Measurements from ENCODE around the gene POLL. TPM values are rescaled to one million over a fixed set of nuclear protein-coding genes. Genes with fewer than 3 reads are reported as not detected.

The POLL gene
- total and polyA plus RNA-seq, 10 of the 15 experiments (the other 5 are each of a cell fraction or from before 2014, with no cell fraction given): 1.5 to 25.4 (median 13.8) TPM

- TF ChIP-seq ZBTB4 (CRISPR knock-in tag; IDR thresholded peaks at IDR 0.05) (no peak), IRF4 (IDR thresholded peaks at IDR 0.05; ENCODE audit: low read depth, low read length) (no peak), NR2C2 (IDR thresholded peaks at IDR 0.05; ENCODE audit: borderline replicate concordance, control insufficient read depth, insufficient read length, low read depth) (peak; percentile 96), EGR1 (IDR thresholded peaks at IDR 0.05; ENCODE audit: borderline replicate concordance in 1 of 2, low read depth in 2 of 2, low read length in 2 of 2) (peak; percentile 24 to 68; a peak in 2 of 3 replicates), ATF7 (IDR thresholded peaks at IDR 0.05; ENCODE audit: low read depth) (peak; percentile 57; the same call in 1 of the 2 replicates), NBN (IDR thresholded peaks at IDR 0.05) (peak; percentile 64; the same call in 1 of the 2 replicates), MXI1 (IDR thresholded peaks at IDR 0.05; ENCODE audit: low read depth, low read length) (peak; percentile 98), RELA (IDR thresholded peaks at IDR 0.05; ENCODE audit: borderline replicate concordance, partially characterized antibody) (no peak), CHD1 (IDR thresholded peaks at IDR 0.05; ENCODE audit: low read depth, low read length) (0 out of 2 replicates have a peak, but pooled peaks have one; percentile 42), NFYB (IDR thresholded peaks at IDR 0.05; ENCODE audit: insufficient read depth, low read depth, low read length) (no peak), ZNF274 (IDR thresholded peaks at IDR 0.05; ENCODE audit: insufficient read depth, insufficient read length) (no peak), TCF7 (IDR thresholded peaks at IDR 0.05; ENCODE audit: borderline replicate concordance) (no peak), RELB (IDR thresholded peaks at IDR 0.05; ENCODE audit: low read depth) (peak; percentile 59; the same call in 1 of the 2 replicates), WRNIP1 (IDR thresholded peaks at IDR 0.05; ENCODE audit: borderline replicate concordance, low read depth, low read length) (0 out of 2 replicates have a peak, but pooled peaks have one; percentile 49), SIX5 (IDR thresholded peaks at IDR 0.05; ENCODE audit: low read depth, low read length, severe bottlenecking) (peak; percentile 62), EP300 (IDR thresholded peaks at IDR 0.05; ENCODE audit: borderline replicate concordance in 1 of 2, control insufficient read depth in 1 of 2, low read depth in 2 of 2, low read length in 2 of 2) (0 out of 4 replicates have a peak, but pooled peaks of 1 of the 2 experiments have one; percentile 12), BCL11A (IDR thresholded peaks at IDR 0.05; ENCODE audit: low read depth, low read length) (no peak), PAX5 (IDR thresholded peaks at IDR 0.05; ENCODE audit: borderline replicate concordance, low read depth, low read length) (0 out of 2 replicates have a peak, but pooled peaks have one; percentile 35), RCOR1 (conservative IDR thresholded peaks at IDR 0.05; ENCODE audit: low read depth, low read length) (no peak), STAT3 (IDR thresholded peaks at IDR 0.05; ENCODE audit: low read depth, low read length) (no peak), HCFC1 (IDR thresholded peaks at IDR 0.05; ENCODE audit: low read length) (peak; percentile 76), SREBF1 (IDR thresholded peaks at IDR 0.05; ENCODE audit: low read length) (peak; percentile 87), MTA2 (IDR thresholded peaks at IDR 0.05; ENCODE audit: low read depth) (peak; percentile 94), KDM1A (IDR thresholded peaks at IDR 0.05; ENCODE audit: borderline replicate concordance) (no peak)
These were observed at the start of gene POLL, which contains the start of gene DPCD (continued) for GRCh38 chr10:101587725-101588653.

All from GM12878 (cell line).